WTC11 (cell line): ENCODE measurements around the gene PIK3R6. TPM values are rescaled to one million over a fixed set of nuclear protein-coding genes. Genes with fewer than 3 reads are reported as not detected.

Experiments used
- ATAC-seq: fragments of 200-7000 bp; cut with Tn5 transposase; 2 replicates; pipeline ENCODE4 v1.10.0; 2021; ENCODE audit warnings: mild to moderate bottlenecking, moderate library complexity
- CTCF ChIA-PET: fragments of 300-600 bp; sonication (Branson Sonifier 250); formaldehyde crosslinking; loops from one replicate; lab custom pipeline; 2021; ENCODE audit warnings: antibody characterized with exemption; lab: Charles Lee
- POLR2A ChIA-PET: fragments of 350-600 bp; sonication (Branson Sonifier 250); formaldehyde crosslinking; loops from one replicate; lab custom pipeline; 2021; ENCODE audit warnings: antibody characterized with exemption; lab: Charles Lee
- DNase-seq: peaks from one replicate; pipeline ENCODE4 v3.0.0; 2021; ENCODE audit warnings: low spot score
- H3K27ac Mint-ChIP-seq: 2 replicates; pipeline ENCODE4 v1.8.0; 2021; ENCODE audit warnings: mixed read lengths
- H3K27me3 Mint-ChIP-seq: 2 replicates; pipeline ENCODE4 v1.8.0; 2021; ENCODE audit warnings: low read depth, mild to moderate bottlenecking, moderate library complexity, mixed read lengths
- H3K36me3 Mint-ChIP-seq: 2 replicates; pipeline ENCODE4 v1.8.0; 2021; ENCODE audit warnings: mixed read lengths
- H3K4me1 Mint-ChIP-seq: 2 replicates; pipeline ENCODE4 v1.8.0; 2022; ENCODE audit warnings: mixed read lengths
- H3K4me3 Mint-ChIP-seq: 2 replicates; pipeline ENCODE4 v1.8.0; 2021; ENCODE audit warnings: mild to moderate bottlenecking, moderate library complexity, mixed read lengths
- H3K9me3 Mint-ChIP-seq: 2 replicates; pipeline ENCODE4 v1.8.0; 2021; ENCODE audit warnings: mixed read lengths
- ATF1 ChIP-seq: sonication (generic); formaldehyde crosslinking; IDR thresholded peaks from 2 replicates; pipeline ENCODE4 v1.8.1; 2023; ENCODE audit warnings: mild to moderate bottlenecking, moderate library complexity, missing genetic modification reagents
- ATF6 ChIP-seq: sonication (generic); formaldehyde crosslinking; IDR thresholded peaks from 2 replicates; pipeline ENCODE4 v1.8.1; 2023; ENCODE audit warnings: mild to moderate bottlenecking, missing genetic modification reagents
- CREM ChIP-seq: sonication (generic); formaldehyde crosslinking; IDR thresholded peaks from 2 replicates; pipeline ENCODE4 v1.8.1; 2022; ENCODE audit warnings: mild to moderate bottlenecking, missing genetic modification reagents, moderate library complexity
- CTCF ChIP-seq: fragments of 200-600 bp; IDR thresholded peaks from 2 replicates; pipeline ENCODE4 v1.8.0; 2022; ENCODE audit warnings: antibody characterized with exemption
- FOXJ3 ChIP-seq: sonication (generic); formaldehyde crosslinking; IDR thresholded peaks from 2 replicates; pipeline ENCODE4 v1.9.0; 2021; ENCODE audit warnings: missing genetic modification reagents, mild to moderate bottlenecking, borderline replicate concordance
- FOXP1 ChIP-seq: sonication (generic); formaldehyde crosslinking; IDR thresholded peaks from 2 replicates; pipeline ENCODE4 v1.8.0; 2022; ENCODE audit warnings: missing genetic modification reagents, mild to moderate bottlenecking, moderate library complexity, borderline replicate concordance
- RELA ChIP-seq: sonication (generic); formaldehyde crosslinking; IDR thresholded peaks from 2 replicates; pipeline ENCODE4 v1.8.1; 2022; ENCODE audit warnings: missing genetic modification reagents, mild to moderate bottlenecking, borderline replicate concordance
- TEAD1 ChIP-seq: sonication (generic); formaldehyde crosslinking; IDR thresholded peaks from 2 replicates; pipeline ENCODE4 v1.8.0; 2022; ENCODE audit warnings: mild to moderate bottlenecking, missing genetic modification reagents
- ZNF281 ChIP-seq: sonication (generic); formaldehyde crosslinking; IDR thresholded peaks from 2 replicates; pipeline ENCODE4 v1.8.0; 2023; ENCODE audit warnings: mild to moderate bottlenecking, missing genetic modification reagents
- ZNF317 ChIP-seq: sonication (generic); formaldehyde crosslinking; IDR thresholded peaks from 2 replicates; pipeline ENCODE4 v1.8.1; 2023; ENCODE audit warnings: low read depth, mild to moderate bottlenecking, moderate library complexity, missing genetic modification reagents, borderline replicate concordance
- ZNF416 ChIP-seq: fragments of 250-450 bp; sonication (Bioruptor Pico); IDR thresholded peaks from 2 replicates; pipeline ENCODE4 v1.9.0; 2021; ENCODE audit warnings: mild to moderate bottlenecking, inconsistent platforms
- total RNA-seq: library from RNA; stranded (reverse); gene quantifications from 3 replicates; pipeline ENCODE4 v1.2.3, GENCODE V29; 2021
- TF ChIP-seq, protein P1 (sequence below): fragments of 250-450 bp; sonication (Bioruptor Pico); IDR thresholded peaks from 2 replicates; pipeline ENCODE4 v2.1.2; 2022; ENCODE audit warnings: mild to moderate bottlenecking, moderate library complexity
- TF ChIP-seq, protein P2 (sequence below): sonication (generic); formaldehyde crosslinking; IDR thresholded peaks from 2 replicates; pipeline ENCODE4 v1.8.1; 2022; ENCODE audit warnings: missing genetic modification reagents, borderline replicate concordance
- TF ChIP-seq, protein P3 (sequence below): sonication (generic); formaldehyde crosslinking; IDR thresholded peaks from 2 replicates; pipeline ENCODE4 v1.8.1; 2023; ENCODE audit warnings: mild to moderate bottlenecking, moderate library complexity, missing genetic modification reagents

The PIK3R6 gene
- total RNA-seq, 1 experiment from 2014 or later = 0.15 TPM

DNA sequence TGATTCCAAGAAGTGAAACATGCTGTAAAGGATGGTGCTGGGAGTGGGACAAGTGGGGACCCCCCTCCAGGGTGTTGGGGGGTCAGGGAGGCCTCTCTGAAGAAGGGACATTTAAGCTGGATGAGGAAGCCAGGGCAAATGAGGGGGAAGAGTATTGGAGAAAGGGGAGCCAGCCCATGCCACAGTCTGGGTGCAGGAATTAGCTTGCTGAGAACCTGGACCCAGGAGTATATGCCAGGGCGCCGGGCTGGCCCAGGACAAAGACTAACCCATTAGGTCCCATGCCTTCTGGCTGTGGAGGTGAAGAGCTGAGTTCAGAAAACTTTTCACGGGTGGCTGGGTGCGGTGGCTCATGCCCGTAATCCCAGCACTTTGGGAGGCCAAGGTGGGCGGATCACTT lies 45.6 kb upstream of the PIK3R6 start (continued):
- TF ChIP-seq ATF6 (no peak), CTCF (no peak), TEAD1 (CRISPR knock-in tag) (no peak), FOXJ3 (CRISPR knock-in tag) (no peak), RELA (no peak), ZNF416 (no peak), ZNF317 (CRISPR knock-in tag) (no peak)
- TF ChIP-seq, protein P1, sequence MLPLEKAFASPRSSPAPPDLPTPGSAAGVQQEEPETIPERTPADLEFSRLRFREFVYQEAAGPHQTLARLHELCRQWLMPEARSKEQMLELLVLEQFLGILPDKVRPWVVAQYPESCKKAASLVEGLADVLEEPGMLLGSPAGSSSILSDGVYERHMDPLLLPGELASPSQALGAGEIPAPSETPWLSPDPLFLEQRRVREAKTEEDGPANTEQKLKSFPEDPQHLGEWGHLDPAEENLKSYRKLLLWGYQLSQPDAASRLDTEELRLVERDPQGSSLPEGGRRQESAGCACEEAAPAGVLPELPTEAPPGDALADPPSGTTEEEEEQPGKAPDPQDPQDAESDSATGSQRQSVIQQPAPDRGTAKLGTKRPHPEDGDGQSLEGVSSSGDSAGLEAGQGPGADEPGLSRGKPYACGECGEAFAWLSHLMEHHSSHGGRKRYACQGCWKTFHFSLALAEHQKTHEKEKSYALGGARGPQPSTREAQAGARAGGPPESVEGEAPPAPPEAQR (CRISPR knock-in tag) = no peak
- TF ChIP-seq, protein P2, sequence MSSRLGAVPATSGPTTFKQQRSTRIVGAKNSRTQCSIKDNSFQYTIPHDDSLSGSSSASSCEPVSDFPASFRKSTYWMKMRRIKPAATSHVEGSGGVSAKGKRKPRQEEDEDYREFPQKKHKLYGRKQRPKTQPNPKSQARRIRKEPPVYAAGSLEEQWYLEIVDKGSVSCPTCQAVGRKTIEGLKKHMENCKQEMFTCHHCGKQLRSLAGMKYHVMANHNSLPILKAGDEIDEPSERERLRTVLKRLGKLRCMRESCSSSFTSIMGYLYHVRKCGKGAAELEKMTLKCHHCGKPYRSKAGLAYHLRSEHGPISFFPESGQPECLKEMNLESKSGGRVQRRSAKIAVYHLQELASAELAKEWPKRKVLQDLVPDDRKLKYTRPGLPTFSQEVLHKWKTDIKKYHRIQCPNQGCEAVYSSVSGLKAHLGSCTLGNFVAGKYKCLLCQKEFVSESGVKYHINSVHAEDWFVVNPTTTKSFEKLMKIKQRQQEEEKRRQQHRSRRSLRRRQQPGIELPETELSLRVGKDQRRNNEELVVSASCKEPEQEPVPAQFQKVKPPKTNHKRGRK = no peak
- TF ChIP-seq, protein P3, sequence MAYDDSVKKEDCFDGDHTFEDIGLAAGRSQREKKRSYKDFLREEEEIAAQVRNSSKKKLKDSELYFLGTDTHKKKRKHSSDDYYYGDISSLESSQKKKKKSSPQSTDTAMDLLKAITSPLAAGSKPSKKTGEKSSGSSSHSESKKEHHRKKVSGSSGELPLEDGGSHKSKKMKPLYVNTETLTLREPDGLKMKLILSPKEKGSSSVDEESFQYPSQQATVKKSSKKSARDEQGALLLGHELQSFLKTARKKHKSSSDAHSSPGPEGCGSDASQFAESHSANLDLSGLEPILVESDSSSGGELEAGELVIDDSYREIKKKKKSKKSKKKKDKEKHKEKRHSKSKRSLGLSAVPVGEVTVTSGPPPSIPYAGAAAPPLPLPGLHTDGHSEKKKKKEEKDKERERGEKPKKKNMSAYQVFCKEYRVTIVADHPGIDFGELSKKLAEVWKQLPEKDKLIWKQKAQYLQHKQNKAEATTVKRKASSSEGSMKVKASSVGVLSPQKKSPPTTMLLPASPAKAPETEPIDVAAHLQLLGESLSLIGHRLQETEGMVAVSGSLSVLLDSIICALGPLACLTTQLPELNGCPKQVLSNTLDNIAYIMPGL = no peak

GRCh38 chr17:8912084-8912981 lies 44.9 kb upstream of the PIK3R6 start:
- Mint-ChIP-seq H3K27me3 (no peaks in the 10 kb centered on the region), H3K4me3 (no peak overlapping the region), H3K4me1 (no peaks in the 10 kb centered on the region), H3K9me3 (peaks cover 6% of the 10 kb centered on the region), H3K27ac (peak overlapping the region; percentile 10; the same call in 1 of the 2 replicates), H3K36me3 (peaks cover 5% of the 10 kb centered on the region)
- DNase-seq = no peak
- CTCF ChIA-PET = interaction anchor here (1.0 to 3.2 kb wide), 6 partner anchors 11 to 113 kb away, joined by 4 to 15 read pairs (median 8); partner anchors contain the start of gene MFSD6L
- ATAC-seq = no peak
- TF ChIP-seq ATF1 (CRISPR knock-in tag) (no peak), CREM (CRISPR knock-in tag) (no peak), ZNF281 (no peak), FOXP1 (CRISPR knock-in tag) (no peak)
- POLR2A ChIA-PET = no interaction called here
